HFF-Myc (cell line): ENCODE measurements around the gene ZKSCAN2.

Experiments
- DNase-seq: peaks from one replicate; pipeline ENCODE4 v3.0.0-alpha.2; 2011; ENCODE audit warnings: low read depth; ENCODE audit errors: extremely low read depth
- H3K4me3 ChIP-seq: replicated peaks from 2 replicates; pipeline ENCODE4 v1.5.1; 2011; ENCODE audit warnings: low read depth, mild to moderate bottlenecking, control low read depth, low read length
- TF ChIP-seq, protein P1 (sequence below): IDR thresholded peaks from 2 replicates; pipeline ENCODE4 v1.5.1; 2012; ENCODE audit warnings: mild to moderate bottlenecking, low read depth, low read length, control low read depth; ENCODE audit errors: missing control alignments

Gene ZKSCAN2

DNA sequence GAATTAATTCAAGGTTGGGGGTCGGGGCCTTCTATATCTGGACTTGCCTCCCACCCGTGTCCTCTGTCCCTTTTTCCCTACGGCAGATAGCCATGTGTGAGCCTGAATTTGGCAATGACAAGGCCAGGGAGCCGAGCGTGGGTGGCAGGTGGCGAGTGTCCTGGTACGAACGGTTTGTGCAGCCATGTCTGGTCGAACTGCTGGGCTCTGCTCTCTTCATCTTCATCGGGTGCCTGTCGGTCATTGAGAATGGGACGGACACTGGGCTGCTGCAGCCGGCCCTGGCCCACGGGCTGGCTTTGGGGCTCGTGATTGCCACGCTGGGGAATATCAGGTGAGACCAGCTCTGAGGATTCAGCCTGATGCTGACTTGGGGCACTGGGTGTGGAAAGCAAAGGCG lies 40.5 kb downstream of the ZKSCAN2 start:
- TF ChIP-seq, protein P1, sequence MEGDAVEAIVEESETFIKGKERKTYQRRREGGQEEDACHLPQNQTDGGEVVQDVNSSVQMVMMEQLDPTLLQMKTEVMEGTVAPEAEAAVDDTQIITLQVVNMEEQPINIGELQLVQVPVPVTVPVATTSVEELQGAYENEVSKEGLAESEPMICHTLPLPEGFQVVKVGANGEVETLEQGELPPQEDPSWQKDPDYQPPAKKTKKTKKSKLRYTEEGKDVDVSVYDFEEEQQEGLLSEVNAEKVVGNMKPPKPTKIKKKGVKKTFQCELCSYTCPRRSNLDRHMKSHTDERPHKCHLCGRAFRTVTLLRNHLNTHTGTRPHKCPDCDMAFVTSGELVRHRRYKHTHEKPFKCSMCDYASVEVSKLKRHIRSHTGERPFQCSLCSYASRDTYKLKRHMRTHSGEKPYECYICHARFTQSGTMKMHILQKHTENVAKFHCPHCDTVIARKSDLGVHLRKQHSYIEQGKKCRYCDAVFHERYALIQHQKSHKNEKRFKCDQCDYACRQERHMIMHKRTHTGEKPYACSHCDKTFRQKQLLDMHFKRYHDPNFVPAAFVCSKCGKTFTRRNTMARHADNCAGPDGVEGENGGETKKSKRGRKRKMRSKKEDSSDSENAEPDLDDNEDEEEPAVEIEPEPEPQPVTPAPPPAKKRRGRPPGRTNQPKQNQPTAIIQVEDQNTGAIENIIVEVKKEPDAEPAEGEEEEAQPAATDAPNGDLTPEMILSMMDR = no peak
- H3K4me3 ChIP-seq = no peak overlapping the region
- DNase-seq = no peak

DNA sequence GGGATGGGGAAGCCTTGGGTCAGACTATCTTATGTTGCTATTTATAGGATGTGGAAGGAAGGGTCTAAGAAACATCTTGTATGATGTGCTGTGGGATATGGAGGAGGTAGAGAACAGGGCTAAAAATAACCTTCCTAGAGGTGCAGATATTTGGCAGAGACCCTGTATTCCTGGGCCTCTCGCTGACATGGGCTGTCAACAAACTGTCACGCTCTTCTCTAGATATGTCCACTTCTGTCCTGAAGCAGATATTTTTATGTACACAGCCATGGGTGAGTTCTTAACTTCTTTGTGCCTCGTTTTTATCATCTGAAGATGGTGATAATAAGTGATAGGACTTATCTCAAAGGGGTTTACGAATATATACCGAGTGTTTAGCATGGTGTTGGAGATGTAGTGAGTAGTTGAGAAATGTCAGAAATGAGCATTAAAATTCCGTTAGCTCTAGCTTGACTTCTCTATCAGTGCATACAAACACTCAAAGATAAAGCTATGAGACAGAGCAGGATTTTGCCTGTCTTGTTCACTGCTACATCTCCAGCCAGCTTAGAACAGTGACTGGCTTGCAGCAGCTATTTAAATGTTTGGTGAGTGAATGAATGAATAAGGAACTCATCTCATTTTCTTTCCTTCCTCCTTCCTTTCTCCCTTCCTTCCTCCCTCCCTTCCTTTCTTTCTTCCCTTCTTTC lies 43.8 kb downstream of the ZKSCAN2 start:
- TF ChIP-seq, protein P1 = no peak
- DNase-seq = no peak
- no peak overlapping the region for H3K4me3 ChIP-seq

DNA sequence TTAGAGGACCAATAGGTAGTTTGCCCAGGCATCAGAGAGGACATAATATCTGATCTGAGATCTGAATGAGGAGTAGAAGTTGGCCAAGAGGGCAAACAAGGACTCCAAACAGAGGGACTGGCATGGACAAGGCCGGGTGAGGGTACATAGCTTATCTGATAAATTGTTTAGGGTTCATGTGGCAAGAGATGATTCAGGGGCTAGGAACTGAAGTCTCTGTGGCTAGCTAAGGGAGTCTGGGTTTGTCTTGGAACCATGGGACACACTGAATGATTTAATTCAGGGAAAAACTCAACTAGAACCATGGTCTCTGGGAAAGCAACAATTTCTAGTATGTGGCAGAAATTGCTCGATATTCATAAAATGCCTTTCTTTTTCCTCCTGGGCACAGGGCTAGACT lies 45.0 kb downstream of the ZKSCAN2 start:
- TF ChIP-seq, protein P1 = no peak
- DNase-seq = no peak
- H3K4me3 ChIP-seq = no peak overlapping the region

DNA sequence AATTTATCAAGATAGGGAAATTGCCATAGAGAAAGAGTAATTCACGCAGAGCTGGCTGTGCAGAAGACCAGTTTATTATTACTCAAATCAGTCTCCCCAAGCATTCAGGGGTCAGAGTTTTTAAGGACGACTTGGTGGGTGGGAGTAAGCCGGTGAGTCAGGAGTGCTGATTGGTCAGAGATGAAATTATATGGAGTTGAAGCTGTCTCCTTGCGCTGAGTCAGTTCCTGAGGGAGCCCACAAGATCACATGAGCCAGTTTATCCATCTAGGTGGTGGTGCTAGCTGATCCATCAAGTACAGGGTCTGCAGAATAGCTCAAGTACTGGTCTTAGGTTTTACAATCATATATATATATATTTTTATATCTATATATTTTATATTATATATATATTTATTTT lies 46.9 kb downstream of the ZKSCAN2 start:
- H3K4me3 ChIP-seq = no peak overlapping the region
- peak; percentile 56 for DNase-seq
- TF ChIP-seq, protein P1 = no peak

DNA sequence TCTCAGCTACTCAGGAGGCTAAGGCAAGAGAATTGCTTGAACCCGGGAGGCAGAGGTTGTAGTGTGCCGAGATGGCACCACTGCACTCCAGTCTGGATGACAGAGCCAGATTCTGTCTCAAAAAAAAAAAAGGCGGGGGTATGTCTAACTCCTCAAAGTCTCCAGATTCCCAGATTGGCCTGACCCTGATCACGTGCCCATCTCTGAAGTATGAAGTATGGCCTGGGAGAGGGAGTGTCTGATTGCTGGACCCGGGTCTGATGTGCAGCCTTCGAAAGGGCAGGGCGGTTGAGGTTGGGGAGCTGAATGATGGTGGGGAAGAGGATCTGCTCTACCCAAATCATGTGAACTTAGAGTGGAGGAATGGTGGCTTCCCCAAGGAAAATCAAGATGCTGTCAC lies 58.2 kb downstream of the ZKSCAN2 start:
- TF ChIP-seq, protein P1 = no peak
- no peak overlapping the region for H3K4me3 ChIP-seq
- no peak for DNase-seq

DNA sequence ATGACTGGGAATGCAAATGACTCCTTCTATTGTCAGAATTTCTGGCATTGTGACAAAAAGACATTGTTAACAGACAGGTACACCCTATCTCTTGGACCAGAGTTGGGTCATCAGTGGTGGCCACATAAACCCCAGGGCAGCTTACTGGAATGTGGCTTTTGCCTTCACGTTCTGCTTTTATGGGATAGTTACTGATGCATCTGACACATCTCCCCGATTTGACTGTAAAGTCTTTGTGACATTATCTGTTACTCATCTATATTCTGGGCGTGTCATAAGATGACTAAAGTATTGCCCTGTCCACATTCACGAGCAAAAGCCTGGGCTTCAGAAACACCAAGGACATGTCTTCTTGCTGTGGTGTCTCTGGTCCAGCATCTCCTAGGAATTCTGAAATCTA lies 59.6 kb downstream of the ZKSCAN2 start:
- DNase-seq = no peak
- TF ChIP-seq, protein P1 = no peak
- H3K4me3 ChIP-seq = no peak overlapping the region
